Omental fat pad (tissue), 4 donors: Measurements from ENCODE around the gene BTBD18. TPM values are rescaled to one million over a fixed set of nuclear protein-coding genes. Genes with fewer than 3 reads are reported as not detected.

Experiments
- ATAC-seq: fragments of 150-250 bp; one replicate; pipeline ENCODE4 v1.9.1; 2016; ENCODE audit warnings: mild to moderate bottlenecking, moderate library complexity; ENCODE audit not compliant: low FRiP score
- DNase-seq: peaks from one replicate; pipeline ENCODE4 v3.0.0-alpha.2; 2019; ENCODE audit warnings: low spot score
- total RNA-seq, 4 donors: library from RNA; depleted of rRNA; stranded (reverse); fragments of >200 nt; gene quantifications; one replicate each; pipeline ENCODE4 v1.1.0, GENCODE V29; 2016
- TF ChIP-seq, protein P1 (sequence below), 3 donors: fragments of 450-650 bp; IDR thresholded peaks; one replicate each; pipeline ENCODE4 v1.5.1; 2016 to 2017; ENCODE audit warnings: antibody characterized with exemption in 3 of 3, mild to moderate bottlenecking in 3 of 3, moderate library complexity in 2 of 3

The BTBD18 gene
- total RNA-seq, 4 donors from 2014 or later: not detected

- DNase-seq: peak; percentile 41
- peak; percentile 63 for ATAC-seq
- TF ChIP-seq, protein P1, sequence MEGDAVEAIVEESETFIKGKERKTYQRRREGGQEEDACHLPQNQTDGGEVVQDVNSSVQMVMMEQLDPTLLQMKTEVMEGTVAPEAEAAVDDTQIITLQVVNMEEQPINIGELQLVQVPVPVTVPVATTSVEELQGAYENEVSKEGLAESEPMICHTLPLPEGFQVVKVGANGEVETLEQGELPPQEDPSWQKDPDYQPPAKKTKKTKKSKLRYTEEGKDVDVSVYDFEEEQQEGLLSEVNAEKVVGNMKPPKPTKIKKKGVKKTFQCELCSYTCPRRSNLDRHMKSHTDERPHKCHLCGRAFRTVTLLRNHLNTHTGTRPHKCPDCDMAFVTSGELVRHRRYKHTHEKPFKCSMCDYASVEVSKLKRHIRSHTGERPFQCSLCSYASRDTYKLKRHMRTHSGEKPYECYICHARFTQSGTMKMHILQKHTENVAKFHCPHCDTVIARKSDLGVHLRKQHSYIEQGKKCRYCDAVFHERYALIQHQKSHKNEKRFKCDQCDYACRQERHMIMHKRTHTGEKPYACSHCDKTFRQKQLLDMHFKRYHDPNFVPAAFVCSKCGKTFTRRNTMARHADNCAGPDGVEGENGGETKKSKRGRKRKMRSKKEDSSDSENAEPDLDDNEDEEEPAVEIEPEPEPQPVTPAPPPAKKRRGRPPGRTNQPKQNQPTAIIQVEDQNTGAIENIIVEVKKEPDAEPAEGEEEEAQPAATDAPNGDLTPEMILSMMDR (IDR thresholded peaks at IDR 0.05): no peak
These were observed 40.5 kb upstream of the BTBD18 start for GRCh38 chr11:57792060-57792541.

DNA sequence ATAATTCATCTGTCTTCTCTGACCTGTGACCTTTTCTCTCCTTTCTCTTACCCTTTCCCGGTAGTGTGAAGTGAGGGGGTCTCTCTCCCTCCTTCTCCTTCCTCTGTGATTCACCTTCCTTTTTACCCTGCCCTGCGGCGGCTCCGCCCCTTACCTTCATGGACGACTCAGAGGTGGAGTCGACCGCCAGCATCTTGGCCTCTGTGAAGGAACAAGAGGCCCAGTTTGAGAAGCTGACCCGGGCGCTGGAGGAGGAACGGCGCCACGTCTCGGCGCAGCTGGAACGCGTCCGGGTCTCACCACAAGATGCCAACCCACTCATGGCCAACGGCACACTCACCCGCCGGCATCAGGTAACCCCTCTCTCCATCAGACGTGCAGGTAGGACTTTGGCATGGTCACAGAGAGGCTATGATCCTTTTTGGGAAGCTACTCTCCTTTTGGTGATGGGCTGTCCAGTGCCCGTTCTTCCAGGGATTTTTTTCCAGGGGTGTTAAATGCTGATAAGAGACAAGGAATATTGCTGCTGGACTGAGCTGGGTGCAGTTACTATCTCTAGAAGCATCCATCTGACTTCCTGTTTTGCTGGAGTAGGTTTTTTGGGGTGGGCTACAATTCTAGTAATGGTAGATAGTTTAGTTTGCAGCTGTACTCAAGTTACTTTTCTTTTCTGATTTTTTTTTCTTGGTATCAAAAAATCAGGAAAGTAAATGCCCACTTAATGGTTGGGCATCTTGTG lies 39.9 kb upstream of the BTBD18 start:
- ATAC-seq: no peak
- TF ChIP-seq, protein P1 (IDR thresholded peaks at IDR 0.05): no peak
- DNase-seq: no peak

GRCh38 chr11:57788703-57789088 lies 37.1 kb upstream of the BTBD18 start:
- TF ChIP-seq, protein P1 (IDR thresholded peaks at IDR 0.05): no peak
- ATAC-seq (no peak), DNase-seq (no peak)

DNA sequence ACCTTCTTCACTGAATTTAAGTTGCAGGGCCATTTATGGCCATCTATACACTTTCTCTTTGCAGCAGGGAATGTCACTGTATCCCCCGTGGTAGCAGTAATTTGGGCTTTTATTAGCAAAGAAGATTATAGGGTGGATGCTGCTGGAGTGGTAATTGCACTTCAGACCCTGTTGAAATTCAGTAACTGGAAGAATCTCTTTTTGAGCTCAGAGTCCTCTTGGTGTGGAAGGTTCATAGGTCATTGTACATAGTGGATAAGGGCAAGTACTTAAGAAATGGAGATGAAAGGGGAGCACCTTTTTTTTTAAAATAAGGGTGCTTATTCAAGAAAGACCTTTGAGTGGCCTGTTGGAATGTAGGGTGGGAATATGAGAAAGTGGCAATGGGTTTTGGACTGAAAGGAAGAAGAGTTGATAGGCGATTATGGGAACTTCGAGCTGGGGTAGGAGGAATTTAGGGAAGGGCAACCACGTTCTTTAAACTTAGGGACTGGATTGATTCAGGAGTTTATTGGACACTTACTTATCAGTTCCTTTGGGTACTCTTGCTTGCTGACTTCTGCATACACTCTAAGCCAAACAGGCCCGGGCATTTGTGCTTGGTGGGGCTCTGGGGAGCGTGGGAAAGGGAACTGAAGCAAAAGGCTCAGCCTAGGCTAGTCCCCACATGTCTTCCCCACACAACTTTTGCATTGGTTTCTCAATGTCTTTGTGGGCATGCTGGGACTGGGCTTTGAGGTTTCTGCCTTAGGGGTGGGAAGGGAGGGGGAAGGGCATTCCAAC lies 36.5 kb upstream of the BTBD18 start:
- TF ChIP-seq, protein P1 (IDR thresholded peaks at IDR 0.05): no peak
- ATAC-seq: no peak
- no peak for DNase-seq

DNA sequence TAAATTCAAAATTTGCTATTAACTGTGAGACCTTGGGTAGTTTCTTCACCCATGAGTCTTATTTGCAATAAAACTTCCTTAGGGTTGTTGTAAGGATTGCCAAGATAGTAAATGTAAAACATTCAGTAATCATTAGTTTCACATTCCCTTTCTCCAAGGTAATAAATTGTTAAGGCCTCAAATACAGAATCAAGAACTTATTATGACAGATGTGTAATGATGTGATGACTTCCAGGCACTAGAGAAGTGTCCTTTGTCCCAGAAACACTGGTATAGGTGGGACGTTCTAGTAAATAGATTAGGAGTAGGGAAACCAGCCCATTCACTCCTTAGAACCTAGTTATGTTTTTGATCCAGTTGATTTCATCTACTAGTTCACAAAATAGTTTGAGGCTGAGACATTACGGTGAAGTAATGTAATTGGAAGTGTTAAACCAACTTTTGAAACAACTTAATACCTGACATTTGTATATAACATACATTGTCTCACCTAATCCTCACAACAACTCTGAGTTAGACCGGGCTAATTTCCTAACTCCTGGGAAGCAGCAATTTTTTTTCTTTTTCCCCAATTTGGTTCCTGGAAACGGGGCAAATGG lies 35.5 kb upstream of the BTBD18 start:
- ATAC-seq (no peak), DNase-seq (no peak)
- TF ChIP-seq, protein P1 (IDR thresholded peaks at IDR 0.05): no peak

GRCh38 chr11:57786436-57786835 lies 34.8 kb upstream of the BTBD18 start:
- ATAC-seq: no peak

More at GRCh38 chr11:57786436-57786835, 34.8 kb upstream of the BTBD18 start:
- TF ChIP-seq, protein P1 (IDR thresholded peaks at IDR 0.05): no peak
- DNase-seq: no peak
